ENCODE measurements around the gene DPYSL5. TPM values are rescaled to one million over a fixed set of nuclear protein-coding genes. Genes with fewer than 3 reads are reported as not detected.
A peak's percentile ranks its signal among the peaks of the same experiment; 100 is the strongest.

DPYSL5 gene
- total RNA-seq, 1 donor from 2014 or later = 0.72 TPM

- peak; percentile 6 for DNase-seq (ENCODE audit: low spot score)
These were observed 111.4 kb downstream of the DPYSL5 start for GRCh38 chr2:26959331-26959730.

- DNase-seq (ENCODE audit: low spot score) = no peak
These were observed 116.7 kb downstream of the DPYSL5 start for GRCh38 chr2:26964446-26965130.

- DNase-seq (ENCODE audit: low spot score) = no peak
These were observed 120.1 kb downstream of the DPYSL5 start for GRCh38 chr2:26968001-26968400.

- DNase-seq (ENCODE audit: low spot score) = no peak
These were observed 121.3 kb downstream of the DPYSL5 start for GRCh38 chr2:26969077-26969844.

- peak; percentile 83 for DNase-seq (ENCODE audit: low spot score)
These were observed 122.5 kb downstream of the DPYSL5 start, which contains the start of gene MAPRE3 for GRCh38 chr2:26970244-26970927. Gene MAPRE3, plus strand, starts transcription at chr2:26970637. Its CDS starts 51,582 bp downstream, at chr2:27022219.

- DNase-seq (ENCODE audit: low spot score) = peak; percentile 36
These were observed 123.1 kb downstream of the DPYSL5 start for GRCh38 chr2:26970928-26971627.

GRCh38 chr2:26971911-26972786 lies 124.2 kb downstream of the DPYSL5 start:
- DNase-seq (ENCODE audit: low spot score) = no peak

- no peak for DNase-seq (ENCODE audit: low spot score)
These were observed 126.4 kb downstream of the DPYSL5 start for GRCh38 chr2:26974352-26974751.

- DNase-seq (ENCODE audit: low spot score) = no peak
These were observed 127.2 kb downstream of the DPYSL5 start for GRCh38 chr2:26975102-26975501.

GRCh38 chr2:26975656-26976055 lies 127.7 kb downstream of the DPYSL5 start:
- no peak for DNase-seq (ENCODE audit: low spot score)

- DNase-seq (ENCODE audit: low spot score) = no peak
These were observed 128.3 kb downstream of the DPYSL5 start for GRCh38 chr2:26976237-26976636.

- no peak for DNase-seq (ENCODE audit: low spot score)
These were observed 129.1 kb downstream of the DPYSL5 start for GRCh38 chr2:26977012-26977411.

- no peak for DNase-seq (ENCODE audit: low spot score)
These were observed 130.2 kb downstream of the DPYSL5 start for GRCh38 chr2:26978061-26978596.

GRCh38 chr2:26979741-26980140 lies 131.8 kb downstream of the DPYSL5 start:
- peak; percentile 17 for DNase-seq (ENCODE audit: low spot score)

- no peak for DNase-seq (ENCODE audit: low spot score)
These were observed 133.0 kb downstream of the DPYSL5 start for GRCh38 chr2:26980971-26981370.

- peak; percentile 15 for DNase-seq (ENCODE audit: low spot score)
These were observed 134.3 kb downstream of the DPYSL5 start for GRCh38 chr2:26982102-26982742.

GRCh38 chr2:26983746-26984145 lies 135.8 kb downstream of the DPYSL5 start:
- no peak for DNase-seq (ENCODE audit: low spot score)

- DNase-seq (ENCODE audit: low spot score) = no peak
These were observed 137.9 kb downstream of the DPYSL5 start for GRCh38 chr2:26985807-26986206.

- DNase-seq (ENCODE audit: low spot score) = no peak
These were observed 138.6 kb downstream of the DPYSL5 start for GRCh38 chr2:26986576-26986975.

All from umbilical cord (tissue), 2 donors.